Skeletal muscle satellite cell (primary cell): ENCODE results near the gene CRKL.
"Not testable (repeated sequence)": the region's sequence is repeated elsewhere in the genome, so short reads cannot be mapped to it uniquely, and the experiment has no call there.

ENCODE experiments used
- H3K27me3 ChIP-seq: 2 replicates; pipeline ENCODE4 v1.7.0; 2013; ENCODE audit warnings: low read length; ENCODE audit not compliant: control insufficient read depth, insufficient read depth
- H3K36me3 ChIP-seq: 2 replicates; pipeline ENCODE4 v1.7.0; 2013; ENCODE audit warnings: mild to moderate bottlenecking, control low read depth, low read length; ENCODE audit not compliant: insufficient read depth
- H3K4me1 ChIP-seq: 2 replicates; pipeline ENCODE4 v1.7.0; 2013; ENCODE audit warnings: low read length; ENCODE audit not compliant: control insufficient read depth, insufficient read depth
- H3K4me2 ChIP-seq: 2 replicates; pipeline ENCODE4 v1.7.0; 2013; ENCODE audit warnings: mild to moderate bottlenecking, low read length
- H3K4me3 ChIP-seq: 2 replicates; pipeline ENCODE4 v1.7.0; 2013; ENCODE audit warnings: low read length
- H3K9ac ChIP-seq: 2 replicates; pipeline ENCODE4 v1.7.0; 2013; ENCODE audit warnings: mild to moderate bottlenecking, low read depth, low read length, moderate library complexity
- H3K9me3 ChIP-seq: replicated peaks from 2 replicates; pipeline ENCODE4 v1.7.0; 2013; ENCODE audit warnings: mild to moderate bottlenecking, control low read depth, low read length

CRKL gene

GRCh38 chr22:20904008-20904979 lies 12.9 kb upstream of the CRKL start:
- H3K4me2 ChIP-seq, result peak overlapping the region; percentile 30
- peak overlapping the region; percentile 6 for H3K4me3 ChIP-seq
- H3K36me3 ChIP-seq, result no peaks in the 10 kb centered on the region
- peaks cover 25% of the 10 kb centered on the region for H3K4me1 ChIP-seq
- no peaks in the 10 kb centered on the region for H3K9me3 ChIP-seq
- H3K9ac ChIP-seq, result no peak overlapping the region
- H3K27me3 ChIP-seq, result no peaks in the 10 kb centered on the region

- H3K4me1 ChIP-seq, result peaks cover 25% of the 10 kb centered on the region
- H3K9me3 ChIP-seq, result no peaks in the 10 kb centered on the region
- no peak overlapping the region for H3K9ac ChIP-seq
- H3K4me3 ChIP-seq, result peak overlapping the region; percentile 6
- no peaks in the 10 kb centered on the region for H3K36me3 ChIP-seq
- peak overlapping the region; percentile 27 for H3K4me2 ChIP-seq
- no peaks in the 10 kb centered on the region for H3K27me3 ChIP-seq
Observed at GRCh38 chr22:20904980-20905355, 12.2 kb upstream of the CRKL start.

GRCh38 chr22:20905415-20906386 lies 11.5 kb upstream of the CRKL start:
- H3K36me3 ChIP-seq, result no peaks in the 10 kb centered on the region
- H3K9me3 ChIP-seq, result no peaks in the 10 kb centered on the region
- H3K4me2 ChIP-seq, result peak overlapping the region; percentile 27
- no peak overlapping the region for H3K9ac ChIP-seq
- H3K4me1 ChIP-seq, result peaks cover 25% of the 10 kb centered on the region
- no peaks in the 10 kb centered on the region for H3K27me3 ChIP-seq
- no peak overlapping the region for H3K4me3 ChIP-seq

- H3K9me3 ChIP-seq, result no peaks in the 10 kb centered on the region
- H3K4me3 ChIP-seq, result no peak overlapping the region
- no peaks in the 10 kb centered on the region for H3K27me3 ChIP-seq
- no peak overlapping the region for H3K4me2 ChIP-seq
- peaks cover 25% of the 10 kb centered on the region for H3K4me1 ChIP-seq
- no peak overlapping the region for H3K9ac ChIP-seq
- no peaks in the 10 kb centered on the region for H3K36me3 ChIP-seq
Observed at GRCh38 chr22:20906387-20906767, 10.8 kb upstream of the CRKL start.

GRCh38 chr22:20908717-20909116 lies 8.5 kb upstream of the CRKL start:
- H3K4me1 ChIP-seq, result peaks cover 25% of the 10 kb centered on the region
- H3K36me3 ChIP-seq, H3K9ac ChIP-seq, H3K4me3 ChIP-seq, H3K9me3 ChIP-seq, H3K27me3 ChIP-seq, H3K4me2 ChIP-seq: not testable (repeated sequence)

GRCh38 chr22:20909543-20910303 lies 7.5 kb upstream of the CRKL start:
- no peak overlapping the region for H3K4me3 ChIP-seq
- H3K9me3 ChIP-seq, result no peaks in the 10 kb centered on the region
- H3K36me3 ChIP-seq, result no peaks in the 10 kb centered on the region
- H3K4me2 ChIP-seq, result no peak overlapping the region
- H3K4me1 ChIP-seq, result peaks cover 18% of the 10 kb centered on the region
- no peaks in the 10 kb centered on the region for H3K27me3 ChIP-seq
- no peak overlapping the region for H3K9ac ChIP-seq

GRCh38 chr22:20912494-20912893 lies 4.7 kb upstream of the CRKL start:
- H3K27me3 ChIP-seq, result no peaks in the 10 kb centered on the region
- H3K4me1 ChIP-seq, result peaks cover 3% of the 10 kb centered on the region
- no peaks in the 10 kb centered on the region for H3K36me3 ChIP-seq
- no peak overlapping the region for H3K9ac ChIP-seq
- H3K4me2 ChIP-seq, result no peak overlapping the region
- H3K4me3 ChIP-seq, result no peak overlapping the region
- no peaks in the 10 kb centered on the region for H3K9me3 ChIP-seq

GRCh38 chr22:20918663-20919218 lies 1.5 kb downstream of the CRKL start:
- Histone ChIP-seq H3K36me3 (no peaks in the 10 kb centered on the region), H3K9ac (peak overlapping the region; percentile 95), H3K27me3 (no peaks in the 10 kb centered on the region), H3K4me1 (peaks cover 19% of the 10 kb centered on the region), H3K9me3 (no peaks in the 10 kb centered on the region), H3K4me3 (peak overlapping the region; percentile 98), H3K4me2 (peak overlapping the region; percentile 84)

- H3K4me2 ChIP-seq, result peak overlapping the region; percentile 84
- H3K27me3 ChIP-seq, result no peaks in the 10 kb centered on the region
- H3K36me3 ChIP-seq, result no peaks in the 10 kb centered on the region
- H3K9ac ChIP-seq, result peak overlapping the region; percentile 95
- H3K4me1 ChIP-seq, result peaks cover 19% of the 10 kb centered on the region
- peak overlapping the region; percentile 98 for H3K4me3 ChIP-seq
- H3K9me3 ChIP-seq, result no peaks in the 10 kb centered on the region
Observed at GRCh38 chr22:20919718-20920117, 2.5 kb downstream of the CRKL start.

GRCh38 chr22:20920881-20921203 lies 3.6 kb downstream of the CRKL start:
- H3K9me3 ChIP-seq, result no peaks in the 10 kb centered on the region
- peak overlapping the region; percentile 84 for H3K4me2 ChIP-seq
- peaks cover 19% of the 10 kb centered on the region for H3K4me1 ChIP-seq
- H3K4me3 ChIP-seq, result peak overlapping the region; percentile 98
- H3K27me3 ChIP-seq, result no peaks in the 10 kb centered on the region
- H3K36me3 ChIP-seq, result peaks cover 5% of the 10 kb centered on the region
- H3K9ac ChIP-seq, result peak overlapping the region; percentile 95
